Measurements from ENCODE around the gene SKOR1.

Gene SKOR1

DNA sequence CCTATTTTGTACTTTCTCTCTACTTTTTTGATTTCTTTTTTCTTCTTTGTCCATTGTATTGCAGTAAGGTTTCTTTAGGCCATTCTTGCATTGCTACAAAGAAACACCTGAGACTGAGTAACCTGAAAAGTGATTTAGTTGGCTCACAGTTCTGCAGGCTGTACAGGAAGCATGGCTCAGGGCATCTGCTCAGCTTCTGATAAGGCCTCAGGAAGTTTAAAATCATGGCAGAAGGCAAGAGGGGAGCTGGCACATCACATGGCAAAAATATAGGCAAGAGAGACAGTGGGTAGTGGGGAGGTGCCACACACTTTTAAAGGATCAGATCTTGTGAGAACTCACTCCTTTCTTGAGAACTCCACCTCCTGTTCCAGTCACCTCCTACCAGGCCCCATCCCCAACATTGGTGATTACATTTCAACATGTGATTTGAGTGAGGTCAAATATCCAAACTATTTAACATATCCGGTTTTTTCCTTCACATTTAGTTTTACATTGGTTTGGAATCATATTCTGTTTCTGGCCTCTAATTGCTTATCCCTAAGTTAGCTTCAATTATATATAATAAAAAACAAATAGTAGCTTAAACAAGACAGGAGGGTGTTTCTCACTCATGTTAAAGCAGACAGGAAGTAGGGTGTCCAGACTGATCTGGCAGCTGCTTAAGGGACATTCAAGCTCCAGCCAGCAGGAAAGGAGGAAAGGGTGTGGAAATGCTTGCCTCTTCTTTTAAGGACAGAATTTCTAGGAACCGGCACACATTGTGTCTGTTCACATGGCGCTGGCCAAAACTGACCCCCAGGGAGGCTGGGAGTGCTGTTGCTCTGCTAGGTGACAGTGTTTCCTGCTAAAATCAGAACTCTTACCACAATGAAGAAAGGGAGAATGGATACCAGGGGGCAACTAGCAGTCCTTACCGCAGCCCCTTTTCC is 28.8 kb upstream of the SKOR1 start:
- DNase-seq (ENCODE audit: low spot score), result no peak

DNA sequence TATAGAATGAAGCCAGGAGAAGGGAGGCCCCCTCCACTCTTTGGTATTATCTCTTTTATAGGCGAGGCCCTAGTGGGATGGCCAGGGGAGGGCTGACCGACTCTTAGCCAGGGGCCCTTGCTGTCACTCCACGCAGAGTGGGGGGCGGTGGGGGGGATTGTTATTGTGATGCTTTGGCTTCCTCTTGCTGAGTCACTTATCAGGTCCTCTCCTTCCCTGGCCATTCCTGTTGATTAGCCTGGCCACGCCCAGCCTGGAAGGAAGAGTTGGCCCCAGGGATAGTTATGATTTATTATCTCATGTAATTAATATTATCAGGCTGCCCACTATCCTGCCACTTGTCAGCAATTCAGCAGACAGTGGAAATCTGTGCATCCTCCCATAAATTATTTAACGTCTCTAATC is 25.5 kb upstream of the SKOR1 start:
- no peak for DNase-seq (ENCODE audit: low spot score)

DNA sequence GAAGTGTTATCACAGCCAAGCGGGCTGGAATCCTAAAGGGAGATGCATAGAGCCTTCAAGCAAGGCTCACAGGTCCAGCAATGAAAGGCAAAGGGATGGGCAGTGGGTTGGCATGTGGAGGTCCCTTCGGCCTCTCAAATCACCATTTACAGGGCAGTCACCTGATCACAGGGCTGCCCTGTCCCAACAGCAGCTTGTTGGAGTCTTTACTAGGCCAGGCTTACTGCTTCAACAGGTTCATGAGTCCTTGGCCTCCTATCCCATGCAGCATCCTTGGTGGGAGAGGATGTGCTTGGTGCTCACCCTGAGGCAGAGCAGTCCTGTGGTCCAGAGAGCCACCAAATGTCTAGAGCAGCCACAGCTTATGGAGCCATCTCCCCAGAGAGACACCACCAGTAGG is 24.2 kb upstream of the SKOR1 start:
- no peak for DNase-seq (ENCODE audit: low spot score)

DNA sequence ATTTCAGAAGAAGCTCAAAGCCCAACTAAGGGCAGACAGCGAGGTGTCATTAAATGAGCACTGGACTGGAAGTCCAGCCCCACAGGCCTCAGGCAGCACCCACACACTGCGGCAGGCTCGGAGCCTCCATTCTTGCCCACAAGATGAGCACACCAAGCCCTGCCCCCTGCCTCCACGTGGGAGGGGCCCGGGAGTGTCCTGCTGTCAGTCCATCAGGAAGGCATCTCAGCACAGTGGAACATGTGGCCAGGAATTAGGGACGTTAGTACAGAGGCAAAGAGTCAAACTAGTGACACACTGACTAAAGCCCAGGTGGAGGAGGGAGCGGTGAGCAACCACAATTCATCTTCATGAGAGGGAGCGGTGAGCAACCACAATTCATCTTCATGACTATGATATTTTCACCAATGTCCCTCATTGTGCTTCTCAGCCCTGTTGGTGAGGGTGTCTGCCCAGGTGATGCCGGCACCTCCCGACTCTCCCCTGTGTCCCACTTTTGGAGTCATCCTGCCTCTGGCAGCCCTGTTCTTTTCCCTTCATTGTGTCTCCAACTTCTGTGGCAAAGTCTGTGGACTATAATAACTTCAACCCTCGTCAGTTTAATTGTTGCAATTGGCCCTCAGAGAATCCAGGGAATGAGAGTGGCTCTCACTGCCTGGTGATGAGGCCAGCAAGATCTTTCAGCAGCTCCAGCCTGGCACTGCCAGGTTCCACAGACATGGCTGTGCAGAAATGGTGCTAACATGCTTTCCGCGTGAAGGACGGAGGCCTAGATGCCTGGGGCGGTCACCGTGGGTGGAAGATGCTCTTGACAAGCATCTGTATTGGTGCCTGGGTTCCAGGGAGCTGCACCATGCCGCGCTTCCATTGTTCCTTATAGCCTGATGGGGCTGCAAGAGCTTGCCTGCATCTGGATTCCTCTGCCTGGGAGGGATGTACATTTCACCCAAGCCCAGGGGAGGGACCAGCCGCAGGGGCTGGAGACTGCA is 23.1 kb upstream of the SKOR1 start:
- DNase-seq (ENCODE audit: low spot score), result no peak

DNA sequence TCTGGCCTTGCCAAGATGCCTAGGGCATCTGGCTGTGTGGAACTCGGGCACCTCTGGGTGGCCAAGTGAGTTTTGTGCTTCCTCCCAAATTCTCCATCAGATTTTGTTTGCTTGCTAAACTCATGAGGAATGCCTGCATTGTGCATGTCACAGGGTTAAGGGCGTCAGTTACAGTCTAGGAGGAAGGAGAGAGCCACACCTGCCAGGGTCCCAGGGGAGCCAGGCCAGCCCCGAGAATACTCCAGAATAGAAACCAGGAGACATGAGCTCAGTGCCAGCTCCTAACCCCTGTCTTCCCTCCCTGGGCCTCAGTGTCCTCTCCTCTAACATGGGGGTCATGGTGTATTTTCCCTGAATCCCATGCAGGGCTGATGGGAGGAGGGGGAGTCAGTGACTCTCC is 22.0 kb upstream of the SKOR1 start:
- DNase-seq (ENCODE audit: low spot score), result no peak

DNA sequence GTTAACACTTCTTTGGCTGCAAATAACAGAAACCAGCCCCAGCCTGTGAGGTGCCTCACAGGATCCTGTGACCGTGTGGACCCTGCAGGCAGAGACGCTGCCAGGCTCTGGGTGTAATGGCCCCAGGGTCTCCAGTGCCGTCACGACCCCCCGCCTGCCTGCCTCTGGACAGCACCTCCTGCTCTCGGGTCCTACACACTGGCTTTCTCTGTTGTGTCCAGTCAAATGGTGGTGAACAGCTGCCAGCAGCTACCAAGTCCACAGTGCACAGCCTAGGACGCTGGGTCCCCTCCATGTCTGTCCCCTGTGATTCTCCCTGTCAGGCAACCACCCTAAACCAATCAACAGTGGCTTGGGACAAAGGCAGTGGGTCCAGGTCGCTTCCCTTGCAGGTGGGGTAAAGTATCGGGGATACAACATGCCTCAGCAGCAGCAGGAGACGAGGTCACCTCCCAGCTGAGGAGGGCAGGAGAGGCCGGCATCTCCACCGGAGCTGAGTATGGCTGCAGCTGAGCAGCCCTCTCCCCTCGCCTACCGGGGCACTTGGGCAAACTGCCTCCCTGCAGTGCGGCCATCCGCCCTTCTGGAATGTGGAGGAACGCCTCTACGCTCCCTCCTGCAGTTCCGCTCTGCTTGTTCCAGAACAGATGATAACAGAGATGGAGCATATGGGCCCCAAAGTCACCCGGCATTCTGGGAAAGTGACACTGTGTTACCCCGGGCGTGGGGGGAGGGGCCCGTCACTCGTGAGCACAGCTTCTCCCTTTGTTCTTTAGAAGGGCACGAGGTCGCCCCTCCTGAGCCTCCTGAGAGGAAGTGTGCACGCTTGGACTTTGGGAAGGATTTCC is 21.1 kb upstream of the SKOR1 start:
- no peak for DNase-seq (ENCODE audit: low spot score)

DNA sequence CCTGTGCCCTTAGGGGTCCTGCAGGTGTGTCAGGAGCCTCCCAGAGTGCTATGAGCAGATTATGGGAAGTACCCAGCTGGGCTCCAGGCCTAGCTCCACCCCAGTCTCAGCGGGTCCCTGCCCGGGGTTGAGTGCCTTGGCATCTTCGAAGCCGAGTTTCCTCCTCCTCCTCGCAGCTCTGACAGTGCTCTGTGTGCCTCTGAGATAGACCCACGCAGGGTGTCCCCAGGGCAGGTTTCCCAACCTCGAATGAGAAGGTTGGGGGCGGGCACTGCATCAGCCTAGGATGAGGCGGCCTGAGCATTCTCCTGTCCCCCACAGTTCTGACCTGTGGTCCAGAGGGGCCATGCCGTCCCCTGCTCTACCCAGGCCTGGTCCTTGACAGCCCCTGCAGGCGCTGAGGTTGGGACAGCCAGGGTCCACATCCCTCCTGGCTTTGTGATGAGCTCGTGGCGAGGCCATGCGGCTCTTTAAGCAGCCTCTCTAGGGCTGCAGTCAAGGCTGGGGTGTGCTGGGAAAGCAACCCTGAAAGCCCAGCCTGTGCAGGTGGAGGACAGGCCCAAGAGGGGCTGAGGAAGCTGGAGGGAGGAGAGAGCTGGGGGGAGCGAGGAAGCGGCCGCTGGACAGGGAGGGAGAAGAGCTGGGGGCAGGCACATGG is 20.2 kb upstream of the SKOR1 start:
- no peak for DNase-seq (ENCODE audit: low spot score)

DNA sequence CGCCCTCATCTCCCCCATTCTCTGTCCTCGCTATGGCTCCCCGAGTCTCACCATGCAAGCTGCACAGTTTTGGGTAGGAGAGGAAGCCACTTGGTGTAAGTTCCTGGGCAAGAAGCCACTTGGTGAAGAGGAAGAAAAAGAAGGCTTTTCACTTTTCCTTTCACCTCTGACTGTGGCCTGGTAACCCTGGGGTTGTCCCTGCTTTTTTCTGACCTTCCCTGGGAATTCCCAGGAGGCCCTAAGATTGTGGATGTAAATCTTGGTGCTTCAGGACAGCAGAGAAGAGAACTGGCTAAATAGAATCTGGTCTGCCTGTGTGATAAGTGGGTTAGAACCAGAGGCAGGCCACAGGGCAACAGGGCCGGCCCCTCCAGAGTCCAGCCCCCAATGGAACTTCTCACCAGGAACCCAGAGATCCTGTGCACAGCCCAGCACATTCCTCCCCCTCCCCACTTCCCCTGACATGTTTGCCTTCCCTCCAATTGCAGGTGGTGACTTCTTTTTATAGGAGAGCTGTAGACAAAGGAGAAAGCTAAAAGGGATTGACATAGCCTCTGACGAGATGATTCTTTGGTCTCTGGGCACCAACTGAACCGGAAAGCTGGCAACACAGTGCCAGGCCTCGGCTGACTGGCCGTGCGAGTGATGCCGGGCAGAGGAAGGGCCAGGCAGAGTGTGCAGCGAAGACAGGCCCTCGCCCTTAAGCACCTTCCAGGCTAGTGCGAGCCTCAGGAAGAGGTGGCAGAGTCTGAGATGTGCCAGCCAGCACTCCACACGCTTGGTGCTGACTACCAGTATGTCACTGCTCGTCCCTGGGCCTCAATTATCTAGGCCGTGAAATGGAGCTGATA is 19.4 kb upstream of the SKOR1 start:
- no peak for DNase-seq (ENCODE audit: low spot score)

DNA sequence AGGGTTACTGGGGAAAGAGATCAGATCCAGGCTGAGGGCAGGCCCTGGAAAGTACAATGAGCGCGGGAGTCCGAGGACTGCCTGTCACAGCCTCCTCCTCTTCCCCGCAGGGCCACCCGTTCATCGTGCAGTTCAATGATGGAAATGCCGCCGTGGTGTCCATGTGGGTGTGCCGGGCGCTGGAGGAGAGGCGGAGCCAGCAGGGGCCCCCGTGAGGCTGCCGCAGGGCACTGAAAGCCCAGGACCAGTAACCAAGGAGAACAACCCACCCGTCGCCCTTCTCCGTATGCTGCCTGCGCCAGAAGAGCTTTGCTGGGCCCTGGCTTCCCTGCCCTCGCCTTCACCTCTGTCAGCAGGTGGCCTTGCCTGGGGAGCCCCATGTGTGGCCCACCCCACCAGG is 18.8 kb upstream of the SKOR1 start:
- DNase-seq (ENCODE audit: low spot score), result no peak

DNA sequence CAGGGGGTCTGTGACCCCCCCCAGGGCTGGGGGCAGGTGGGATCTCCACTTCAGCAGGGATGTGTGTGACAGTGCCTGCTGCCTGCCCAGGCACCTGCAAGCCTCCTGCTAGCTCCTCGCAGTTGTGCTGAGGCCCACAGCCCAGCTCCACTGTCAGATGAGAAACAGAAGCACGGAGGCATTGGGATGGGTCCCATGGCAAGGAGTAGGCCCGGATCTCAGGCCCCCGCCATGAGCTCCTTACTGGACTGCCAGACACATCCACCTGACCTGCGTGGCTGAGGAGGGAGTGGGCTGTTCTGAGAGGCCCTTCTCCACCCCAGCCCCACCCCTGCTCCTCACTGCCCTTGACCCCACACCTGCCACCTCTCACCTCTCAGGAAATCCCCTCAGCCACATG is 18.2 kb upstream of the SKOR1 start:
- DNase-seq (ENCODE audit: low spot score), result no peak

DNA sequence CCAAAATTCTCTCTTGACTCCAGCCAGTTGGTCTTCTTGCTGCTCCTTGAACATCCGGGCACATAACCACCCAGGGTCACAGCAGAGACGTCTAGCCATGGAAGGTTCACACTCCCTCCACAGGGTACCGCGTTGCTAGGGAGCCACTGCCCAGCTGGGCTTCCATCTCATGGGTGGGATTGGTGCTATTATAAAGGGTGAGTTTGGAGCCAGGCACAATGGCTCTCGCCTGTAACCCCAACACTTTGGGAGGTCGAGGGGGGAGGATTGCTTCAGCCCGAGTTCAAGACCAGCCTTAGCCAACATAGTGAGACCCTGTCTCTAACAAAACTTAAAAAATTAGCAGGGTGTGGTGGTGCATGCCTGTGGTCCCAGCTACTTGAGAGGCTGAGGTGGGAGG is 17.5 kb upstream of the SKOR1 start:
- no peak for DNase-seq (ENCODE audit: low spot score)

DNA sequence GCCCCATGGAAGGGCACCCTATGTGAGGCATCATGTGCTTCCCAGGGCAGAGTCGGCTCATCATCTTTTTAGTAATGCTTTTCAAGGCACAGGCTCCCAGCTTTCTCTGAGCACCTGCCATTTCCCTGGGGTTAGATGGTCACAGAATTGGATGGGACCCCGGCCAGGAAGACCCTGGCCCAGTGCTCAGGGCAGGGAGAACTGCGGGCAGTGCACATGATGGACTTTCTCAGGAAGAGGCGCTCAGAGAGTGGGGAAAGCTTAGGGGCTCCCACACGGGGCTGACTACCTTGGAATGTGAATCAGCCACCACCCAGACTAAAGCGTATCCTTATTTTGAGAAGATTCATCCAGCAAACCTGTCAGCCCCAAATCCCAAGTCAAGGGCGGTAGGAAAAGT is 16.5 kb upstream of the SKOR1 start:
- no peak for DNase-seq (ENCODE audit: low spot score)

DNA sequence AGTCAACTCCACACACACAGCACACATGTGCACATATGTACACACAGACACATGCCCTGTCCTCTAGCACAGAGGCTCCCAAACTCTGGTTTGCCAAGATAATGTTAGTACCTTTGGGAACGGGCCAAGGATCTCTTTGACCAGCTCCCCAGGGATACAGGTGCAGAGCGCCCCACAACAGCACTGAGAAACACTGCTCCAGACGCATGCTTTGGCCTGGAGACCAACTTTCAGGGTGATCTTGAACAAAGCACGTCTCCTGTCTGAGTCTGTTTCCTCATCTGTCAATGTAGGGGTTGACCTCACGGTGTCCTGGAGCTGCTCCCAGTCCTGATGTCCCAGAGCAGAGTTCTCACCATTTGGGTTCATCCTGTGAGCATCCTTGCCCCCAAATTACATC is 15.9 kb upstream of the SKOR1 start:
- DNase-seq (ENCODE audit: low spot score), result no peak

DNA sequence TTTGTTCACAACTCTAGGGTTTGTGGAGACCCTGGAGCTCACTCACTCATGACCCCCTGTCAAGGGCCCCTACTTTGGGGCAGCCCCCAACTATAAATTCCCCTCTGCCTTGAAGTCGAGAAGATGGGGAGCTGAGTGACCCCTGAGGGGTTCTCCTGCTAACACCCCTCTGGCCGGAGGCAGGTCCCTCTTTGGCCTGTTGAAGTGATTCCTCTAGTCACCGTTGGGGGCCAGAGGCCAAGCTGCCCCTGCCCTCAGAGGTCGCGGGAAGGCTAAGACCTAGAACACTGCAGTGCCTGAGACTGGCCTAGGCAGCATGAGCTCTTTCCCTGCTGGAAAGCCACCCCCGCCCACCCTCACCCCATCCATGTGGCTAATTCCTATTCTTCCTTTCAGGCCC is 15.4 kb upstream of the SKOR1 start:
- no peak for DNase-seq (ENCODE audit: low spot score)

DNA sequence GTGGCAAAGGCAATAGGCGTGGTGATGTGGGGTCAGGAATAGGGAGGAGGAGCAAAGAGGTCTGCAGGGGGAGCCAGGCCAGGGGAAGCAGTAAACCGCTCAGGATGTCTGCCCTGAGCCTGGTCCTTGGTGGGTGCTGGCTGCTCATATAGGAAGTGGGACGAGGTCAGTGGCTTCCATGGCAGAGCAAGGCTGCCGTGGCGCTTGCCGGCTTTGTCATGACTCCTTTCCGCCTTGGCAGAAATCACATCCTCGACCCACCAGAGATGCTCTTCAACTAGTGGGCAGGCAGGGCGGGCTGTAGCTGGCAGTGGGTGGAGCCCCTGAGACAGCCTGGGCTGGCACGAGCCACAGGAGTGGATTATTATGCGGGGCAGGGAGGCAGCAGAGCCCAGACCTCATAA is 13.1 kb upstream of the SKOR1 start:
- DNase-seq (ENCODE audit: low spot score), result no peak

DNA sequence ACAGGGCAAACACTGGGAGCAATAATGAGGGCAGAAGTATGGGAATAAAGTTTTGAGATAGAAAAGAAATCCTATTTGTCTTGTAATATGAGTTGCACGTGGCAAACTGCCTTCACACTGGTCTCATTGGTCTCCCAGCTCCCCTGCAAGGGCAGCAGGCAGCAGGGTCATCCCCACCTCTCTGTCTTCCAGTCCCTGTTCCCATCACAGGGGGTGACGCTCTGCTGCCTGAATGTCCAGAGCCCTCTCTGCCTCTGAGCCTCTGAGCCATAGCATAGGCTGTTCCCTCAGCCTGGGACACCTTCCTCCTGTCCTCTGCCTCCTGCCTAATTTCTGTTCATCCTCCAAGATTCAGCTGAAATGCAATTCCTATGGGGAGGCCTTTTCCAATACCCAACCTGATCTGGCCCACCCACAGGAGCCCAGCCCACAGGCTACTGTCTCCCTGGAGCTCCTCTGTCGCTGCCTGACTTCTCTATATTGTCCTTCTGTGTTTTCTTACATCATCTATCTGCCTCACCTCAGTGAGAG is 12.1 kb upstream of the SKOR1 start:
- no peak for DNase-seq (ENCODE audit: low spot score)

DNA sequence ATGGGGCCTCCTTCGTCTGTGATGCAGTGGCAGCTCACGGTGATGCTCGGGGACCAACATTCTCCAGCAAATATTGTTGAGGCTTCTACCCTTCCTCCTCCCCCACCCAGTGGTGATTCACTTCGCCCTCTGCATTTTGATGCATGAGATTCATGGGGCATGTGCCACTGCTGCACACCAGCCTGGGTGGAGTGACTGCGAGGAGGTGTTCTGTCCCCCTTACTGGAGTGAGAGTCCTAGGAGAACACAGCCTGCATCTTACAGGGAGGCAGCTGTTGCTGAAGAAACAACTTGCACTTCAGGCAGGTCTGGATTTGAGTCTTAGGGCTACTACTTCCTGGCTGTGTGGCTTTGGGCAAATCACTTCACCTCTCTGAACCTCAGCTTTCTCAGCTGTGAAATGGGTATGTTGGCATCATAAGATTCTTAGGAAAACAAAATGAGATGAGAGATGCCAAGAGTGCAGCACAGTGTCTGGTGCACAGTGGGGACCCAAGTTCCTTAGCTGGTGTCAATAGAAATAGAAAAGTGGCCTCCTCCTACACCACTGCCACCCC is 10.2 kb upstream of the SKOR1 start:
- DNase-seq (ENCODE audit: low spot score), result no peak

DNA sequence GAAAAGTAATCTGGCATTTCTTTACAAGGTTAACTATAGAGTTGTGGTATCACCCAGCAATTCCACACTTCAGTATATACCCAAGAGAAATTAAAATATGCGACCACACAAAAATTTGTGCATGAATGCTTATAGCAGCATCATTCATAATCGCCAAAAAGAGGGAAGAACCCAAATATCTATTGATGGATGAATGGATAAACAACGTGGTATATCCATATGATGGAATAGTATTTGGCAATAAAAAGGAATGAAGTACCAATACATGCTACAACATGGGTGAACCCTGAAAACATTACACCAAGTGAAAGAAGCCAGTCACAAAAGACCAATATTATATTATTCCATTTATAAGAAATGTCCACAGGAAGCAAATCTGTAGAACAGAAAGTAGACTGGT is 8.6 kb upstream of the SKOR1 start:
- DNase-seq (ENCODE audit: low spot score), result no peak

DNA sequence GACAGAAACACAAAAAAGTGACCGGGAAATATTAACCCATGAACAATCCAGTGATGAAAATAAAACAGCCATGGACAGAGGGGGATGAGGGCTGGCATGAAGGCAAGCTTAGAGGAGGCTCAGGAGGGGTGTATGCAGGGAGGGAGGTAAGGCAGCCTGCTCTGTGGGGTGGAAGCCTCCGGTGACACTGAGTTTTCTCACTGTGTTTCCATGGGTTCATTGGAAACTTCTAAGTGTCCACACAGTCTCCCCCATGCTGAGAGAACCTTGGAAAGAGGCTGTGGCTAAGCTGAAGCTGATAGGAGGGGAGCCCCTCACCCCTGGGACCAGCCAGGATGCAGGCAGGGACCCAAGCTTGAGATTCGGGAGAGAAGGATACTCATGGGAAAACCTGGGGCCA is 6.8 kb upstream of the SKOR1 start:
- DNase-seq (ENCODE audit: low spot score), result no peak

DNA sequence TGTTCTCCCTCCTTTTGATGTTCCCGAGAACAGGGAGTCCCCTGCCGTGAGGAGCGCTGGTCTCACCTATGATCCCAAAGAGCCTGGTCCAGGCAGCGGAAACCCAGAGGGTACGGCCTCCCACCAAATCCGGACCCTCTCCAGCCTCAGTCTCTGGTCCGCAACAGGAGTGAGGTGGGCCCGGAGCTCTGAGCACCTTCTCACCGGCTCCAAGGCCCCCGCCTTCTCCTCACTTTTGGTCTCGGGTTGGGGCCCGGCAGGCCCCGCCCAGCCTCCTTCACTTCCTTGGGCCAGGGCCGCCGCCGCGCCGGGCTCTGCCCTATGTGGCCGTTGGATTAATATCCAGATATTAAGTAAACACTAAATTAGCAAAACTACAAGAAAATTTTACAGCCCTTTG is 5.7 kb upstream of the SKOR1 start:
- DNase-seq (ENCODE audit: low spot score), result no peak
